Gastroesophageal sphincter (tissue), 4 donors: Measurements from ENCODE around the gene RRAD. TPM values are rescaled to one million over a fixed set of nuclear protein-coding genes. Genes with fewer than 3 reads are reported as not detected.
A peak's percentile ranks its signal among the peaks of the same experiment; 100 is the strongest.

Experiments
- ATAC-seq: fragments of 150-250 bp; one replicate; pipeline ENCODE4 v1.9.1; 2016; ENCODE audit warnings: mild to moderate bottlenecking, moderate library complexity
- H3K27ac ChIP-seq, 4 donors: fragments of 200-600 bp; sonication (generic) in 3 of 4; 1 replicate in 3 of 4; 2 replicates in 1 of 4; pipeline ENCODE4 v1.5.1; 2016 to 2019
- H3K27me3 ChIP-seq: fragments of 200-600 bp; sonication (generic); one replicate; pipeline ENCODE4 v1.5.1; 2019
- H3K36me3 ChIP-seq, 2 donors: fragments of 200-600 bp; sonication (generic); one replicate each; pipeline ENCODE4 v1.5.1; 2019; ENCODE audit warnings: control low read depth in 1 of 2
- H3K4me1 ChIP-seq, 3 donors: fragments of 200-600 bp; sonication (generic); 1 replicate in 2 of 3; 2 replicates in 1 of 3; pipeline ENCODE4 v1.5.1; 2016 to 2019; ENCODE audit warnings: control low read depth in 2 of 3
- H3K4me3 ChIP-seq, 2 donors: fragments of 200-600 bp; sonication (generic); one replicate each; pipeline ENCODE4 v1.5.1; 2019; ENCODE audit warnings: mild to moderate bottlenecking in 1 of 2, moderate library complexity in 1 of 2
- H3K9me3 ChIP-seq, 3 donors: fragments of 200-600 bp; sonication (generic); one replicate each; pipeline ENCODE4 v1.5.1; 2017 to 2019; ENCODE audit warnings: control low read depth in 2 of 3
- CTCF ChIP-seq, 4 experiments: fragments of 200-600 bp in 2 of 4; fragments of 450-650 bp in 2 of 4; sonication (generic) in 1 of 4; IDR thresholded peaks; one replicate each; pipeline ENCODE4 v1.5.1; 2017 to 2019; ENCODE audit warnings: antibody characterized with exemption in 4 of 4, mild to moderate bottlenecking in 2 of 4, moderate library complexity in 2 of 4
- EP300 ChIP-seq: sonication (generic); formaldehyde crosslinking; IDR thresholded peaks from one replicate; pipeline ENCODE4 v1.6.1; 2017; ENCODE audit warnings: antibody characterized with exemption, mild to moderate bottlenecking
- POLR2A ChIP-seq, 2 donors: fragments of 450-650 bp; IDR thresholded peaks; one replicate each; pipeline ENCODE4 v1.6.1; 2017; ENCODE audit warnings: antibody characterized with exemption in 2 of 2, mild to moderate bottlenecking in 2 of 2, moderate library complexity in 1 of 2
- POLR2AphosphoS5 ChIP-seq: sonication (generic); formaldehyde crosslinking; IDR thresholded peaks from one replicate; pipeline ENCODE4 v1.6.1; 2017; ENCODE audit warnings: antibody characterized with exemption
- WGBS, 2 donors: methylation state at CpG; one replicate each; pipeline ENCODE4 v1.1.5; 2018; ENCODE audit warnings: low coverage in 1 of 2; 5-methylcytosine and 5-hydroxymethylcytosine counted together
- total RNA-seq, 4 donors: library from RNA; depleted of rRNA; stranded (reverse); fragments of >200 nt; gene quantifications; one replicate each; pipeline ENCODE4 v1.1.0, GENCODE V29; 2016

Gene RRAD
- total RNA-seq, 4 donors from 2014 or later, result 33.4 to 103 (median 50.8) TPM

GRCh38 chr16:66923866-66924265 is 1.5 kb downstream of the RRAD start:
- Histone ChIP-seq H3K9me3 (no peaks in the 10 kb centered on the region), H3K4me3 (peak overlapping the region; percentile 64 to 83), H3K4me1 (peaks cover 2 to 99% (median 31%) of the 10 kb centered on the region in 3 donors), H3K36me3 (peaks cover 0 to 8% of the 10 kb centered on the region in 2 donors), H3K27ac (peak overlapping the region; percentile 87 to 96 (median 93)), H3K27me3 (peaks cover 3% of the 10 kb centered on the region)
- TF ChIP-seq POLR2AphosphoS5 (no peak), EP300 (no peak), CTCF (IDR thresholded peaks at IDR 0.05) (no peak), POLR2A (IDR thresholded peaks at IDR 0.05) (no peak)
- 53% methylated on average over 2 of the region's 3 CpGs; no CpG with 5 or more reads in 1 of the 2 donors for WGBS, 2 donors
- ATAC-seq, result no peak

GRCh38 chr16:66923247-66923731 is 2.0 kb downstream of the RRAD start:
- H3K9me3 ChIP-seq, result no peaks in the 10 kb centered on the region
- WGBS, 2 donors, result 23% methylated on average over 7 of the region's 18 CpGs; no CpG with 5 or more reads in 1 of the 2 donors
- H3K27ac ChIP-seq, result peak overlapping the region; percentile 87 to 96 (median 93)
- H3K36me3 ChIP-seq, result peaks cover 0 to 8% of the 10 kb centered on the region in 2 donors
- TF ChIP-seq EP300 (no peak), POLR2A (IDR thresholded peaks at IDR 0.05) (no peak), POLR2AphosphoS5 (peak; percentile 84), CTCF (IDR thresholded peaks at IDR 0.05) (no peak)
- H3K27me3 ChIP-seq, result peaks cover 3% of the 10 kb centered on the region
- ATAC-seq, result peak; percentile 46
- peaks cover 2 to 98% (median 31%) of the 10 kb centered on the region in 3 donors for H3K4me1 ChIP-seq
- peak overlapping the region; percentile 64 to 83 for H3K4me3 ChIP-seq

GRCh38 chr16:66921729-66922450 is 3.4 kb downstream of the RRAD start:
- Histone ChIP-seq H3K9me3 (no peaks in the 10 kb centered on the region), H3K36me3 (peaks cover 0 to 8% of the 10 kb centered on the region in 2 donors), H3K4me1 (peaks cover 2 to 84% (median 29%) of the 10 kb centered on the region in 3 donors), H3K4me3 (no peak overlapping the region), H3K27me3 (peaks cover 3% of the 10 kb centered on the region), H3K27ac (peak overlapping the region; percentile 48 to 92 (median 84))
- TF ChIP-seq CTCF (IDR thresholded peaks at IDR 0.05), result no peak
- no peak for ATAC-seq
- WGBS, 2 donors, result 73% methylated on average over 4 of the region's 42 CpGs; no CpG with 5 or more reads in 1 of the 2 donors

- TF ChIP-seq EP300, result no peak
- TF ChIP-seq POLR2A (IDR thresholded peaks at IDR 0.05), result no peak
- no peak for TF ChIP-seq CTCF (IDR thresholded peaks at IDR 0.05)
- TF ChIP-seq POLR2AphosphoS5, result no peak
Measured at GRCh38 chr16:66920924-66921680, 4.2 kb downstream of the RRAD start.

More at GRCh38 chr16:66920924-66921680, 4.2 kb downstream of the RRAD start:
- no peaks in the 10 kb centered on the region for H3K9me3 ChIP-seq
- H3K4me3 ChIP-seq, result no peak overlapping the region
- H3K27me3 ChIP-seq, result peaks cover 3% of the 10 kb centered on the region
- ATAC-seq, result peak; percentile 33
- H3K4me1 ChIP-seq, result peaks cover 2 to 76% (median 25%) of the 10 kb centered on the region in 3 donors
- WGBS, 2 donors, result 80 to 82% methylated on average over 2 to 4 of the region's 9 CpGs
- peaks cover 0 to 8% of the 10 kb centered on the region in 2 donors for H3K36me3 ChIP-seq
- peak overlapping the region; percentile 48 to 92 (median 84) for H3K27ac ChIP-seq
